ENCODE measurements around the gene SPC24.
A peak's percentile ranks its signal among the peaks of the same experiment; 100 is the strongest.

SPC24 gene

GRCh38 chr19:11155373-11156120, at the start of gene SPC24:
SPC24 (minus strand) TSS chr19:11155782; CDS start chr19:11155776, 6 bp downstream.
- DNase-seq (ENCODE audit: low spot score), result peak; percentile 99

- DNase-seq (ENCODE audit: low spot score), result no peak
These were observed 49.4 kb upstream of the SPC24 start for GRCh38 chr19:11204943-11205349.

GRCh38 chr19:11204076-11204602, 48.6 kb upstream of the SPC24 start:
- no peak for DNase-seq (ENCODE audit: low spot score)

- peak; percentile 87 for DNase-seq (ENCODE audit: low spot score)
These were observed 47.9 kb upstream of the SPC24 start for GRCh38 chr19:11203194-11204075.

- no peak for DNase-seq (ENCODE audit: low spot score)
These were observed 47.1 kb upstream of the SPC24 start for GRCh38 chr19:11202488-11203193.

- DNase-seq (ENCODE audit: low spot score), result no peak
These were observed 46.2 kb upstream of the SPC24 start for GRCh38 chr19:11201791-11202190.

- DNase-seq (ENCODE audit: low spot score), result no peak
These were observed 45.3 kb upstream of the SPC24 start for GRCh38 chr19:11200931-11201330.

GRCh38 chr19:11200015-11200574, 44.5 kb upstream of the SPC24 start:
- DNase-seq (ENCODE audit: low spot score), result no peak

- no peak for DNase-seq (ENCODE audit: low spot score)
These were observed 43.9 kb upstream of the SPC24 start for GRCh38 chr19:11199517-11199916.

GRCh38 chr19:11198769-11199424, 43.3 kb upstream of the SPC24 start:
- DNase-seq (ENCODE audit: low spot score), result no peak

- no peak for DNase-seq (ENCODE audit: low spot score)
These were observed 42.6 kb upstream of the SPC24 start for GRCh38 chr19:11198175-11198534.

- peak; percentile 99 for DNase-seq (ENCODE audit: low spot score)
These were observed 42.0 kb upstream of the SPC24 start, which contains the start of gene KANK2 for GRCh38 chr19:11197291-11198174. KANK2 (minus strand) TSS chr19:11197545; CDS start chr19:11194511, 3,034 bp downstream.

GRCh38 chr19:11196406-11197287, 41.1 kb upstream of the SPC24 start:
- peak; percentile 63 for DNase-seq (ENCODE audit: low spot score)

- DNase-seq (ENCODE audit: low spot score), result no peak
These were observed 40.1 kb upstream of the SPC24 start for GRCh38 chr19:11195681-11196080.

GRCh38 chr19:11194656-11195558, 39.3 kb upstream of the SPC24 start:
- no peak for DNase-seq (ENCODE audit: low spot score)

GRCh38 chr19:11194173-11194572, 38.6 kb upstream of the SPC24 start:
- DNase-seq (ENCODE audit: low spot score), result no peak

GRCh38 chr19:11192957-11193939, 37.7 kb upstream of the SPC24 start:
- DNase-seq (ENCODE audit: low spot score), result no peak
